SU-DHL-6 (cell line): ENCODE results near the gene IFNGR2.

Source experiments
- CTCF ChIP-seq: fragments of 200-600 bp; sonication (generic); IDR thresholded peaks from one replicate; pipeline ENCODE4 v1.5.1; 2017; ENCODE audit warnings: antibody characterized with exemption, mild to moderate bottlenecking, low read length, moderate library complexity; ENCODE audit not compliant: insufficient read depth, poor library complexity, severe bottlenecking
- EZH2phosphoT487 ChIP-seq: fragments of 200-600 bp; sonication (generic), shearing (Covaris generic); conservative IDR thresholded peaks from 2 replicates; pipeline ENCODE4 v1.6.1; 2018; ENCODE audit warnings: mild to moderate bottlenecking, antibody characterized with exemption, low read length, moderate library complexity, mixed read lengths

- TF ChIP-seq CTCF (no peak), EZH2phosphoT487 (no peak)
Measured at GRCh38 chr21:33397717-33398116, 5.5 kb upstream of the IFNGR2 start.
